HG02885 (cell line): ENCODE results near the gene ORM2.

Source experiments
- ATAC-seq: cut with Tn5 transposase; IDR thresholded peaks from one replicate; pipeline ENCODE4 v1.9.1; 2021; ENCODE audit warnings: mild to moderate bottlenecking; ENCODE audit not compliant: unreplicated experiment, poor library complexity

ORM2 gene

GRCh38 chr9:114291886-114292590 is 37.6 kb upstream of the ORM2 start:
- ATAC-seq, result no peak

- no peak for ATAC-seq
Observed at GRCh38 chr9:114294664-114295063, 35.0 kb upstream of the ORM2 start.

- ATAC-seq, result no peak
Observed at GRCh38 chr9:114296338-114296737, 33.3 kb upstream of the ORM2 start.

GRCh38 chr9:114299286-114300152 is 30.1 kb upstream of the ORM2 start:
- no peak for ATAC-seq

GRCh38 chr9:114300153-114300845 is 29.4 kb upstream of the ORM2 start:
- no peak for ATAC-seq

GRCh38 chr9:114300846-114301797 is 28.5 kb upstream of the ORM2 start:
- ATAC-seq, result no peak

- no peak for ATAC-seq
Observed at GRCh38 chr9:114301798-114302565, 27.7 kb upstream of the ORM2 start.

- ATAC-seq, result no peak
Observed at GRCh38 chr9:114302727-114303126, 26.9 kb upstream of the ORM2 start.

GRCh38 chr9:114303571-114303970 is 26.1 kb upstream of the ORM2 start:
- no peak for ATAC-seq

- no peak for ATAC-seq
Observed at GRCh38 chr9:114303977-114304376, 25.7 kb upstream of the ORM2 start.

- no peak for ATAC-seq
Observed at GRCh38 chr9:114304416-114305188, 25.1 kb upstream of the ORM2 start.

- no peak for ATAC-seq
Observed at GRCh38 chr9:114307899-114308267, 21.8 kb upstream of the ORM2 start.

GRCh38 chr9:114308361-114308950 is 21.2 kb upstream of the ORM2 start:
- ATAC-seq, result no peak

- ATAC-seq, result no peak
Observed at GRCh38 chr9:114309096-114309495, 20.6 kb upstream of the ORM2 start.

GRCh38 chr9:114310471-114311450 is 18.9 kb upstream of the ORM2 start:
- no peak for ATAC-seq

GRCh38 chr9:114311571-114312512 is 17.8 kb upstream of the ORM2 start:
- ATAC-seq, result no peak
